OCI-LY1 (cell line): Measurements from ENCODE around the gene OR2F2.

Experiments
- EZH2 ChIP-seq: fragments of 200-600 bp; sonication (generic), shearing (Covaris generic); IDR thresholded peaks from 2 replicates; pipeline ENCODE4 v1.8.0; 2017; ENCODE audit warnings: borderline replicate concordance, mixed run types, mild to moderate bottlenecking, antibody characterized with exemption, low read length, moderate library complexity, mixed read lengths
- TF ChIP-seq, protein P1 (sequence below): fragments of 200-600 bp; sonication (generic), shearing (Covaris generic); IDR thresholded peaks from 2 replicates; pipeline ENCODE4 v1.5.1; 2017; ENCODE audit warnings: mild to moderate bottlenecking, antibody characterized with exemption, low read length, moderate library complexity, mixed read lengths

GRCh38 chr7:143924851-143925250, 10.2 kb upstream of the OR2F2 start:
- TF ChIP-seq, protein P1, sequence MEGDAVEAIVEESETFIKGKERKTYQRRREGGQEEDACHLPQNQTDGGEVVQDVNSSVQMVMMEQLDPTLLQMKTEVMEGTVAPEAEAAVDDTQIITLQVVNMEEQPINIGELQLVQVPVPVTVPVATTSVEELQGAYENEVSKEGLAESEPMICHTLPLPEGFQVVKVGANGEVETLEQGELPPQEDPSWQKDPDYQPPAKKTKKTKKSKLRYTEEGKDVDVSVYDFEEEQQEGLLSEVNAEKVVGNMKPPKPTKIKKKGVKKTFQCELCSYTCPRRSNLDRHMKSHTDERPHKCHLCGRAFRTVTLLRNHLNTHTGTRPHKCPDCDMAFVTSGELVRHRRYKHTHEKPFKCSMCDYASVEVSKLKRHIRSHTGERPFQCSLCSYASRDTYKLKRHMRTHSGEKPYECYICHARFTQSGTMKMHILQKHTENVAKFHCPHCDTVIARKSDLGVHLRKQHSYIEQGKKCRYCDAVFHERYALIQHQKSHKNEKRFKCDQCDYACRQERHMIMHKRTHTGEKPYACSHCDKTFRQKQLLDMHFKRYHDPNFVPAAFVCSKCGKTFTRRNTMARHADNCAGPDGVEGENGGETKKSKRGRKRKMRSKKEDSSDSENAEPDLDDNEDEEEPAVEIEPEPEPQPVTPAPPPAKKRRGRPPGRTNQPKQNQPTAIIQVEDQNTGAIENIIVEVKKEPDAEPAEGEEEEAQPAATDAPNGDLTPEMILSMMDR = no peak
- TF ChIP-seq EZH2 = no peak
